Stimulated activated naive CD4-positive, alpha-beta T cell treated with Interleukin-2 at 50 U/mL for 16 hours (primary cell): ENCODE data around the gene SPOCK2.
A peak's percentile ranks its signal among the peaks of the same experiment; 100 is the strongest.
"Not testable (repeated sequence)": the region's sequence is repeated elsewhere in the genome, so short reads cannot be mapped to it uniquely, and the experiment has no call there.

ENCODE experiments used
- DNase-seq: peaks from one replicate; lab custom pipeline; 2025; lab: John Stamatoyannopoulos, UW

The SPOCK2 gene

GRCh38 chr10:72087969-72088888, at the start of gene SPOCK2:
Gene SPOCK2 (minus strand): TSS chr10:72088551. CDS start chr10:72088328, 223 bp downstream.
- peak; percentile 69 for DNase-seq

GRCh38 chr10:72137583-72137982, 49.2 kb upstream of the SPOCK2 start:
- no peak for DNase-seq

GRCh38 chr10:72136225-72136624, 47.9 kb upstream of the SPOCK2 start:
- DNase-seq: not testable (repeated sequence)

- DNase-seq: no peak
These were observed 46.7 kb upstream of the SPOCK2 start for GRCh38 chr10:72134785-72135767.

GRCh38 chr10:72133517-72133916, 45.2 kb upstream of the SPOCK2 start:
- DNase-seq: no peak

GRCh38 chr10:72132854-72133253, 44.5 kb upstream of the SPOCK2 start:
- DNase-seq: no peak

GRCh38 chr10:72127571-72127970, 39.2 kb upstream of the SPOCK2 start:
- DNase-seq: no peak

GRCh38 chr10:72126872-72127232, 38.5 kb upstream of the SPOCK2 start:
- DNase-seq: no peak

- DNase-seq: no peak
These were observed 38.0 kb upstream of the SPOCK2 start for GRCh38 chr10:72126184-72126871.

- DNase-seq: no peak
These were observed 36.6 kb upstream of the SPOCK2 start for GRCh38 chr10:72124989-72125388.

GRCh38 chr10:72124381-72124780, 36.0 kb upstream of the SPOCK2 start:
- DNase-seq: no peak

GRCh38 chr10:72123616-72124015, 35.3 kb upstream of the SPOCK2 start:
- DNase-seq: no peak

GRCh38 chr10:72122221-72122620, 33.9 kb upstream of the SPOCK2 start:
- DNase-seq: peak; percentile 10

GRCh38 chr10:72121389-72121788, 33.0 kb upstream of the SPOCK2 start:
- no peak for DNase-seq

- DNase-seq: no peak
These were observed 28.0 kb upstream of the SPOCK2 start for GRCh38 chr10:72116372-72116771.

GRCh38 chr10:72114706-72115450, 26.5 kb upstream of the SPOCK2 start:
- DNase-seq: no peak

GRCh38 chr10:72110673-72111401, 22.5 kb upstream of the SPOCK2 start:
- no peak for DNase-seq

GRCh38 chr10:72109636-72110157, 21.3 kb upstream of the SPOCK2 start:
- no peak for DNase-seq

- no peak for DNase-seq
These were observed 20.7 kb upstream of the SPOCK2 start for GRCh38 chr10:72108830-72109635.

- not testable (repeated sequence) for DNase-seq
These were observed 19.6 kb upstream of the SPOCK2 start for GRCh38 chr10:72108004-72108370.
